NCI-H2107 treated with DMSO at 0.1 percent for 48 hours (cell line): Measurements from ENCODE around the gene SGMS1.

ENCODE experiments used
- DNase-seq: peaks from one replicate; lab custom pipeline; 2025; ENCODE audit not compliant: unreplicated experiment; lab: John Stamatoyannopoulos, UW

SGMS1 gene

DNA sequence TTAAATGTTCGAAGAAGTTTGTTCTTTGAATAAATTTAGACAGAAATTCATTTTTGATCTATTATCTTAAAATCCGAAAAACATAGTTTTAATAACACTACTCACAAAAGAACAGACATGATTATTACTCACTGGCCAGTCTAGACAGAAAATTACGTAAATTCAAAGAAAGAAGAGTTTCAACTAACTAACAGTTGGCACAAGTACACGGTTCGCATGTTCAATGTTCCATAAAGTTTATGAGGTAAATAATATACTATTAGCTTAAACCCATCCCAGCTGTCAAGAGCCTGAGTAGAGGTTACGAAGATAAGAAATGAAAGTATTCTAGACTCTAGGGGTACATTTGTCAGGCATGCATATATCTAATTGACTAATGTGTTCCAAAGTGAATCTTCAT lies 220.7 kb downstream of the SGMS1 start:
- DNase-seq, result no peak

DNA sequence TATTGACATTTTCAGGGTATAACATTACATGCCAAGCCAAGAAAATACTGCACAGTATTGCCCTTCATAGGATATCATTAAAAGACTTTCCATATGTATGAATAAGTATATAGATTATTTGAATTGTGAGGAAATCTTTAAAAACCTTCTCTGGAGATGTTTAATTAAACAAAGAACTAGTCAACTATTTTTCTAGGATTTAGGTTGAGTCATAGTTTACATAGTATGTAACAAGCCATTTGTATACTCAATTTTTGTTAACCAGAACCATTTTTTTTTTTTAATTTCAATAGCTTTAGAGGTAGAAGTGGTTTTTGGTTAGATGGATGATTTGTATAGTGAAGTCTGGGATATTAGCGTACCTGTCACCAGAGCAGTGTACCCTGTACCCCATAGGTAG lies 221.3 kb downstream of the SGMS1 start:
- no peak for DNase-seq

DNA sequence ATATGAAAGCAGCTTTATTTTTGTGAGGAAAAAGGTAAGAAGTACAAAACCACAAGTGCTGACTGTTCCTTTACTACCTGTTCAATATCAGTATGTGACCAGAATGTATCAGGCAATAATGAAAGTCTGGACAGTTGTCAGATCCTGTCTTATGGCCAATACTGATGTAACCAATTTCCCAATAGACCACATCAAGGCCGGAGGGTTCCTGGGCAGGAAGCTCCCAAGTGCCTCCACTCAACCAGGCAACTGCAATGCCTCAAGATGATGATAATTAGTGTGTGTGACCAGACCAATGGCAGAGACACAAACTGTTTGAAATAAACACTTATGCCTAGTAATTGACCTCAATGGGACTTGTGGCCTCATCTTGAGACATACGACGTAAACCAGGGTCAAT lies 223.1 kb downstream of the SGMS1 start:
- no peak for DNase-seq

DNA sequence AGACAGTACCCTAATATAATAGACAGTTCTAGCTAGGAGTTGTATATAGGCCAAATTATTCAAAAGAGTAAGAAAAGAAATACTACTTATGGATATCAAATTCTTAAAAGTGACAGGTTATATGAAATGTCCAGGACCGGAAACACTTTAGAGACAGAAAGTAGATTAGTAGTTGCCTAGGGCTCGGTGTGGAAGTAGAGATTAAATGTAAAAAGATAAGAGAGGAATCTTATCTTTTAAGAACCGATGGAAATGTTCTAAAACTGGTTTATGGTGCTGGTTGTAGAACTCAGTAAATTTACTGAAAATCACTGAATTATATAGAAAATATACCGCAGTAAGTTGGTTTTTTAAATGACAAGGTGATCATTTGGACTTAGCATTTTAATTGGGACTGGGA lies 224.9 kb downstream of the SGMS1 start:
- DNase-seq, result no peak

DNA sequence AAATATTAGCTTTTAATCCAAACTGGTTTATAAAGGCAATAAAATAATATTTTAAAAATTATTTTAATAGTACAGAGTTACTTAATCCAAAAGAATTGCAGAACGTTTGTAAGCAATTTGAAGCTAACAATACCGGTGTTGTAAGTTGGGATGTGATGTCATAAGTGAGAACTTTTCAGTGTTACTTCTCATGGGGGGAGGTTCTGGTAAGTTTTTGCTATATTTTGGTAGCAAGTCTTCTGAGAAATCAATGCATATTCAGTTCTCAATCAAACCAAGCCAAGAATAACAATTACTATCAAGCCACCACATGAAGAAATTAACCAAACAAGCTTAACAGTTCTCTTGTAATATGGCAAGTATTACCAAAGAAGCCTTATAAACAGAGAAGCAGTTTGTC lies 225.4 kb downstream of the SGMS1 start:
- DNase-seq, result no peak

DNA sequence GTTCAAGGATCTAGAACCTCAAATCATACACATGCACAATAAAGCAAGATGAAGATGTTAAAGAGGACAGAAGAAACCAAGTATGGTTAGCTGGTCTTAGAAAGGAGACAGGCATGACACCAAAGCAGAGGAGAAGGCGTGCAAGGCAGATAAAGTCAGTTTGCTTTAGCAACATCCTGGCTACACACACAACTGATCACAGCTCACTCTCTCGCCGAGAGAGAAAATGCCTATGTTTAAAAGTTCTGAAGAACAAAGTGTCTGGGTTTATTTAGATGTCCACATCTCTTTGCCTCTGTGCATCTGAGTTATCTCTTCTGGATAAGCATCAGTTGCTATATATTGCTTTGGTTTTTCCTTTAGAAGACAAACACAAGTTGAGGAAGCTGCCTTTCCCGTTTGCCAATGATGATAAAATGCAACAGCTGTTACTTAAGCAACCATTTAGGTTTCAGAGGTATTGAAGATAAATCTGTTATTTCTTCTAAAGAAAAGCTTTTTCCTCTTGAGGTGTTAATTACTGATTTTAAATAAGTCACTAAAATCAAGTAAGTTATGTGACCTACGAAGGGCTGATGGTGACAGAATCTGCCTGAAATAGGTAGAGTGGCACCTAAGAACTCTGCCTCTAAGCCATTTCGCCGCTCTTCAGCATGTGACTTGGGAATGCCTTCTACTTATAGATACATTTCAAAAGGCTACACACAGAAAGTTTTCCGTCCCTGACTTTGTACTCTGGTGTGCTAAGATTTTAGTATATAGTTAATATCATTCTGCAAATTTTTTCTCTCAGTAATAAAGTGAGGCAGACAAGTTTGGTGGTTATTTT lies 226.2 kb downstream of the SGMS1 start:
- no peak for DNase-seq

DNA sequence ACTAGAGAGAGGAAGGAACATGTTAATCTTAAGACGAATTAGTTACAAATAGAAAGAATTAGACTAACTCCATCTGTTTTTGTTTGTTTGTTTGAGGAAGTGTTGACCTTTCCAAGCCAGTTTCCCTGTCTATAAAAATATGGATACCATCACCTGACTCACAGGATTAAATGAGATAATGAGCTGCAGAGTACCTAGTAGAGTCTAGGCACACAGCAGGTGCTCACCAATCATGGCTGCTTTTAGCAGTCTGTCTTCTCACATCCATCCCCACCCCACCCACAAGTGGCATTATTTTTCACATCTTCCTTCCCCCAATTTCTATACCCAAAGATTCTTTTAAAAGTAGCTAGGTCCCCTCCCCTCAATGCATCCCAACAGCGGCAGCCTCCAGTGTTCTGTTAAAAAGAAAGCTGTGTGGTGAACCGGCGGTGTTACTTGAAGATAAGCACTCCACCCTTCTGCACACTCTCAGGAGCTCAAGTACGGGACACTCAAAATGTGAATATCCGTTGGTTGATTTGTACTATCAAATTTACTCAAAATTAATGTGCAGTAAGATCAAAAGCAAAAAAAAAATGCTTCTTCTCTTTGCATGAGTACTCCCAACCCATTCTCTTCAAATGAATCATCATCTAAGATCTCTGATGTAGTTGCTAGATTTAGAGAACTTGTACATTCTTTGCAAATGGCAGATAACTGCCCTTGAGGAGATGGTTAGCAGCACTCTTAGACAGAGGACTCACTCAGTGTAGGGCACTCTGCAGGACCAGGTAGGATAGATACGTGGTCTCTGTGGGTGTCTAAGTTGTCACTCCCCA lies 227.1 kb downstream of the SGMS1 start:
- no peak for DNase-seq

DNA sequence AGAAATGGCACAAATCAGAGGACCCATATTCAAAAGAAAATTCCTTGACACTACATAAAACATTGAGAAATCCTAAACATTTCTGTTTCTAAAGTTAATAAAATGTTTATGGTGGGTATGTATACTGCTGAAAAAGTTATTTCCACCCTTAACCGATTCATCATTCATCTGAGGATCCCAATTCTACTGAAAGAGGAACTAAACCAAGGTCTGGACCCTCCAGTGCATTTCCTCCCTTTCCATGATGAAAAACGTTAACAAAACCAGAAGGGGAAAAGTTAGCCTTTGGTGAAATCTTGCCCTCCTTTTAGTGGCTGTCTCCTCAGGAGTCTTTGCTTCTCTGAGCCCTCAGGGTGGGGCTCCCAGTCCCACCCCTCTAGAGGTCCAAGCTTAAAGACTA lies 227.9 kb downstream of the SGMS1 start:
- no peak for DNase-seq

DNA sequence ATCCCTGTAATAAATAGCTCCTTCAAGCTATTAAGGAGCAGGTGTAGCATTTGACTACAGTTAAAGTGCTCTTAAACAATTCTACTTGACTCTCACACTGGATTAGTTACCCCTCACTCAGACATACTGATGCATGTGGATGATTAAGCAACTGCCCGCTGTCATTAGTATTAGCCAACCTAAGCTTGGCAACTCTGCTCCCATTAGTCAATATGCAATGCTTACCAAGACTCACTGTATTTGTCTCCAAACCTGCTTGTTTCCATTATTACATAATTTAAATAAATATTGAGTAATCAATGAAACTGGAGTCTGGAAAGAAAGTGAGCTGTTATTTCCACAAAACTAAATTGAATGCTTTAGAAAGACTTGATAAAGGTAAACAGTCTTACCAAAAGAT lies 228.5 kb downstream of the SGMS1 start:
- DNase-seq, result no peak

DNA sequence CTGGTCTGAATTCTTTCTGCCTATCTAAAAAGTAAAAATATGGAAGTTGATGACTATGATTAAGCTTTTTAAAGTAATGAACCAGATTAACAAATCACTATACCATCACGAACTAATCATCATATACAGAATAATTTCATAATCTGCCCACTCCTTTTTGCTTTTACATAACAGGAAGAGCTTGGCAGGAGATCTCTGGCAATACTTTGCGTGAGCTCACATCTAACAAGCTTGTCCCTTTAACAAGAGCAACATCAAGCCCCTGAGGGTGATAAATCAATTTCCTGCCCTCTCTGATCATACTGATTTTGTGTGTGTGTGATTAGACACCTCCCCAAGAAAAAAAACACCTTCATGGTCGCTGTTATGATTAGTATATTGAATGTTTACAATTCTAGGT lies 228.9 kb downstream of the SGMS1 start:
- no peak for DNase-seq

DNA sequence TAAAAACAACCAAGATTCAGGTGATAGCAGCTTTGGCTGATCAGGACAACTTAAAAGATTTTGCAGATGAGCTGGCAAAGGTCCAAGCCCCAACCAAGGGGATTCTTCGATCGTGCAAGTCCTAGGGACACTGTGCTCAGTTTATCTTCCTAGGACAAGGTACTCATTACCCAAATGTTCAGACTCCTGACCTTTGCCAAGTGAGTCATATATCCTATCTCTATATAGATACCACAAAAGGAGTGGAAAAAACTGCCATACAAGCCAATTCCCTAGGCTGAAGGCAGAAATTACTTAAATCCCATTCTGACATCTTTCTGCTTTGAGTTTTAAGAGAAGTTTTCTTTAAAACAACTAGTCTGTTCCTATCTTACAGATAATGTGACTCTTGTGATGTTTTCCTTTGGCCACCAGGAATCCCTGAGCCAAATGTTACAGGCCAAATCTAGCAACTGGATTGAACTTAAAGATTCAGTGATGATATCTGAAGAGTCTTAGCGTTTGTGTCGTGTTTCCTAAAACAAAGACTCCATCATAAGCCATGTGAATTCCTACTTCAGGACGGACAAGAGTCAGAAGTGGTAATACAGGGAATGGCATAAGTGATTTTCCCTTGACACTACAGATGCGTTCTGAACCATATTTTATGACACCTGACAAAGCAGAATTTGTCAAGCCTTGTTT lies 229.8 kb downstream of the SGMS1 start:
- DNase-seq, result no peak

DNA sequence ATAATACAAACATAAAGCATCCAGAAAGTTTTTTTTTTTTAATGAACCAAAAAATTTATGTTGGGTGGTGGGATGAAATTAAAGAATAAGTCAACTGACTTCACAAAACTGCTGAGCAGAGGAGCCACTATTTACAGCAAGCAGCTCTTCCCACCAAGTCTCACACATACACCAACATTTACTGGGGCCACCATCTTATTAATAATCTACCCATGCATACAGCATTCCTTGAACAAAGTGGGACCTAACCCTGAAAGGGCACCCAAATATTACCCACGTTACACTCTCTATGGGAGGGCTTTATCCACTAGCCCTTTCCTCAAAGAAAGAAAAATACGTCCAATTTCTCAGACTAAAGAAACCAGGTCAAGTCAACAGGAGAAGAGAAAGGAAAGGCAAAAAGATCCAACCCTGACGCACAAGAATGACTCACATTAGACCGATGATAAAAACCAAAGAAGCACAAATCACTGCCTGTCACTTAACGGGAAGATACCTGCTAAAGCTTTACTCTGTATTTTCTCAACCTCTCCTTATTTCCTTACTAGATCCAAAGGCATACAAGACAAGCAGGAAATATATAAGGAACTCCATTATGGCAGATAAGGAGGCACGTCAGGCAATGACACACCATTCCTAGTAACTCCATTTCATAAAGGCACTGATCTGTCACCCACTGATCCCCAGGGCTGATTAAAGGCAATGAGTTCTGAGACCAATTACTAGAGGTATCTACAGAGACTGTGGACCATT lies 230.6 kb downstream of the SGMS1 start:
- DNase-seq, result no peak

DNA sequence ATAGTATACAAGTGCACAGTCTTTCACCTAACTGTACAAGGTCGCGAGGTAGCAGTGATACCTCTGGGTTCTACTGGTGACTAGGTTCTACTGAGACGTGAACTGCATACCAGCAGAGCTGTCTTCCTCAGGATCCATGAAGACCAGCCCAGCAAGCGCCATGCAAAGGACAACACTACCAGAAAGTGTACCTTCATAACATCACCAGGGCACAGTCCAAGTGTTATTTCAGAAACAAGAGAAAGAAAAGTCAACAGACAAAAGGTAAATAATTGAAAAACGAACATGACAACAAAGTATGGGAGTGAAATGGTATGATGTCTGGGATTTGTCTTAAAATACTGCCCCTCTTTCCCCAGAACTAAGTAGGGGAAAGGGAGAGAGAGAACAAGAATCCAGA lies 231.3 kb downstream of the SGMS1 start:
- no peak for DNase-seq

DNA sequence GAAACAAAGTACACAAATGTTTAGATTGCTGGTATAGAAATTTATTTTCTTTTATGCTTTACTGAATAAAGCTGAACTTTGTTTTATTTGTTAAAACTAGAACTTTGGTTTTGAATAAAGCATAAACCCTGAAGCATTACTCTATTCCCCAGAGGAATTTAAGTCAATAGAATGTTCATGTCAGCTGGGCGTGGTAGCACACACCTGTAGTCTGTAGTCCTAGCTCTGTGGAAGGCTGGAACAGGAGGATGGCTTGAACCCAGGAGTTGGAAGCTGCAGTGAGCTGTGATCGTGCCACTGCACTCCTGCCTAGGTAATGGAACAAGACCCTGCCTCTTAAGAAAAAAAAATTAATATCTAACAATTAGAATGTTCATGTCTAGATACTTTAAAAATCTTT lies 233.5 kb downstream of the SGMS1 start:
- DNase-seq, result no peak

DNA sequence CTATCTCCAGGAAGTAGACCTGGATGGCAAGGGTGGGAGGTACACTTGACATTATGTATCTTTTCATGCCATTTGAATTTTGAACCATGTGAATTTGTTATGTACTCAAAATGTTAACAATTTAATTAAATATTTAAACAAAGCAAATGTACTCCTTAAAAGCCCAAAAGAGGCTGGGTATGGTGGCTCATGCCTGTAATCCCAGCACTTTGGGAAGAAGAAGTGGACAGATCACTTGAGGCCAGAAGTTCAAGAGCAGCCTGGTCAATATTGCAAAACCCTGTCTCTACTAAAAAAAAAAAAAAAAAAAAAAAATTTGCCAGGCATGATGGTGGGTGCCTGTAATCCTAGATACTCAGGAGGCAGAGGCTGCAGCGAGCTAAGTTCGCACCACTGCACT lies 235.6 kb downstream of the SGMS1 start:
- DNase-seq, result no peak

DNA sequence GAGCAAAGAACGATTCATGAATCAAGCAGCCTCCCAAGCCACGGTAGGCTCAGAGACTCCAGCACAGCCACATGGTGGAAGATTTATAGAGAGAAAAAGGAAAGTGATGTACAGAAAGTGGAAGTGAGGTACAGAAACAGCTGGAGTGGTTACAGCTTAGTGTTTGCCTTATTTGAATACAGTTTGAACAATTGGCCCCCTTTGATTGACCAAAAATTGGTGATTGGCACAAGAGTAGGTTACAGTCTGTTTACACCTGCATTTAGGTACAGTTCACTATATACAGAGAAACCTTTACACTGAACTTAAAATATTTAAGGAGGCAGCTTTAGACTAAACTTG lies 236.1 kb downstream of the SGMS1 start:
- DNase-seq, result no peak

DNA sequence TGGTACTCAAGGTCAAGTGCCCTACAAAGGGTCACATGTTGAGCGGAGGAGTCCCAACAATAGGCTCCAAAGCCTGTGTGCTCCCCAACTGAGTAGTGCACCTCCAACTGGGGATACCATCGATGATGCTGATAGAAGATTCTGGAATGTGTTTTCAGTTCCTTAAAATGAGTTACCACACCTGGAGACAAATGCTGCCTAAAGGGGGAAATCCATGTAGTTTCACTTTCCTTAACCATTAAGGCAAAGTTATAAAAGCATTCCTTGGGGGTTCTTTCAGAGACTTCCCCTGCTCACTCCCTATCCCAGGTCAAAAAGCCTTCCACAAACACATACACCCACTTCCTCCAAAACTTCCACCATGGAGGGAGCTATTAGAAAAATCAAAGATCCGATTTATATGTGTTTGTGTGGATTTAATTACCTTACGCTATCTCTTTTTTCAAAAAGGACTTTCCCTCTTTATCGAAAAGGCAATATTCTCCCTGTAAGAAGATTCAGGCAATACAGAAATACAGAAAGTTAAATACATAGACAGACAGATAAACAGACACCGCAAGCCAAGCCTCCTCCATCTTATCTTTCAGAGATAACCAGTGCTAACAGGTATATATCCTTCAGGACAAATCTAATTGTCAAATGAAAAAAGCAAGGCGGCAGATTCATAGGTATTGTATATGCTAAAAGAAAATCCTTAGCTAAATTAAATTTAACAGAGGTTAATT lies 236.6 kb downstream of the SGMS1 start:
- DNase-seq, result no peak

DNA sequence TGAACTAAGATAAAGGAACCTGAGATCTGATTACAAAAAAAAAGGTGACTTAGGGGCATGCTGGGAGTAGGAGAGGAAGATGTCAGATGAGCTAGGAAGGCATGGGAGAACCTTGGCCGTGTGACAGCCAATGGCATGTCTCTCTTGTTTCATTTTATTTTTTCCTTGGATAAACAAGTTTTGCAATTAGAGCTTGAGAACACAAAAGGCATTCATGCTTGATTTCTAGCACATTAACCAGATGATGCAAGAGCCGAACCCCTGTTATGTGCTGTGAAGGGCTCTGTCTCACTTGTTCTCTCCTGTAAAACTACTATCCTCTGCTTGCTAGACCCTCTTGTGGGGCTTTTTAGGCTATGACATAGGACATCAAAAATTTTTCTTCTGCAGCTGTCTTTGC lies 238.1 kb downstream of the SGMS1 start:
- DNase-seq, result peak; percentile 9

DNA sequence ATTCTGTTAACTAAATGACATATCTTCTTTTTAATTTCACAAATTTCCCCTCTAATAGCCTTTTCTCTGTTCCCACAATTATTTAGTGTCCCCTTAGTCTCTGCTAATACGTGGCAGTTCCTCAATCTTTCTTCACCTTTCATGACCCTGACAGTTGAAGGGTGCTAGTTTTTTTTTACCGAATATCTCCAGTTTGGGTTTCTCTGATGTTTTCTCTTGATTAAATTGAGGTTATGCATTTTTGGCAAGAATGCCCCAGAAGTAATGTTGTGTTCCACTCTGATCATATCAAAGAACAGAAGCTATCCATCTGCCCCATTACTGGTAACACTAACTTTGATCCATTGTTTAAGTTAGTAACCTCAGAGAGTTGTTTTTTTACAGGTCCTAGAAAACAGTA lies 238.9 kb downstream of the SGMS1 start:
- DNase-seq, result no peak

DNA sequence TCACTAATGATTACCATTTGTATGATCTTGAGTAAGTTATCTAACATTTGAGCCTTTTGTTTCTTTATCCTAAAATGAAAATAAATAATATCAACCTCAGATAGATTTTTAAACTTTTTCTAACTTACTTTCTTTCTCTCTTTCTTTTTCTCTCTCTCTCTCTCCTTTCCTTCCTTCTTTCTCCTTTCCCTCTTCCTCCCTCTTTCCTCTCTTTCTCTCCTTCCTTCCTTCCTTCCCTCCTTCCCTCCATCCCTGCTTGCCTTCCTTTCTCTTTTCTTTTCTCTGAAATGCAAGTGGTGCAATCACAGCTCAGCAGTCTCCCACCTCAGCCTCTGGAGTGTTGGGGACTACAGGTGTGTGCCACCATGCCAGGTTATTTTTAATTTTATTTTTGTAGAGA lies 239.5 kb downstream of the SGMS1 start:
- no peak for DNase-seq

DNA sequence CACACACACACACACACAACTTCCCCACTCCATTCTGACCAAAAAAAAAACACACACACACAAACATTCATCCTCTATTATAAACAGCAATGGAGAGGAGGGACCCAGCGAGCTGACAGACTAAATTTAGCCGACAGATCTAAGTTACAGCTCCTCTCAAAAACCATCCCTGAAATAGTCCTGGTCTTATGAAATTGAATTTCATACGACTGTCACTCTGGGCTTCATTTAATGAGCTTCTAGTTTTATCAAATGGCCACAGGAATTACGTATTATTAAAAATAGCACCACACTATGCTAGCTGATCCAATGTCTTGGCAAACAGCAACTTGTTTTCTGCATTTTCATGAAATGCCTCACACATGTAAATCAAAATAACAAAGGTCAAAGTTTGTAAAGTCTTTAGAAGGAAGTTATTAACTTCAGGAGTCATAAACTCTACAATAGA lies 241.2 kb downstream of the SGMS1 start:
- DNase-seq, result no peak
